ENCODE data around the gene ALDH1B1.

Gene ALDH1B1

DNA sequence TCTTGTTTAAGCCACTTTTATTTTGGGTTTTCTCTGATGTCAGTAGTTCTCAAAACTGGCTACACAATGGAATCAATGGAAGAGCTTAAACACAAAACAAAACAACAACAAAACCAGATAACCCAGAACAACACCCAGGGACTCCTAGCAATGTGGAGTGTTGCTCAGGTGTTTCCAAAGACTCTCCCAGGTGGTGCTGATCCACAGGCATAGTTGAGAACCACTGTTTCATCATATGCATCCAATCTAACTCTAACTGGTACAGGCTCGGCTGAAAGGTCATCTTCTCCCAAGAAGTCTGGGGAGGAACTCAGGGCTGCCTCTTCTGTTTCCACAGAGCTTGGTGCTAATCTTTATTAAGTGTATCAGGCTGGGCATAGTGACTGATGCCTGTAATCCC, 5.4 kb upstream of the ALDH1B1 start:
- no peak overlapping the region for H3K4me3 ChIP-seq (replicated peaks; ENCODE audit: low read depth, low read length)
- DNase-seq (ENCODE audit: extremely low read depth, low read depth): no peak
- TF ChIP-seq, protein P1, sequence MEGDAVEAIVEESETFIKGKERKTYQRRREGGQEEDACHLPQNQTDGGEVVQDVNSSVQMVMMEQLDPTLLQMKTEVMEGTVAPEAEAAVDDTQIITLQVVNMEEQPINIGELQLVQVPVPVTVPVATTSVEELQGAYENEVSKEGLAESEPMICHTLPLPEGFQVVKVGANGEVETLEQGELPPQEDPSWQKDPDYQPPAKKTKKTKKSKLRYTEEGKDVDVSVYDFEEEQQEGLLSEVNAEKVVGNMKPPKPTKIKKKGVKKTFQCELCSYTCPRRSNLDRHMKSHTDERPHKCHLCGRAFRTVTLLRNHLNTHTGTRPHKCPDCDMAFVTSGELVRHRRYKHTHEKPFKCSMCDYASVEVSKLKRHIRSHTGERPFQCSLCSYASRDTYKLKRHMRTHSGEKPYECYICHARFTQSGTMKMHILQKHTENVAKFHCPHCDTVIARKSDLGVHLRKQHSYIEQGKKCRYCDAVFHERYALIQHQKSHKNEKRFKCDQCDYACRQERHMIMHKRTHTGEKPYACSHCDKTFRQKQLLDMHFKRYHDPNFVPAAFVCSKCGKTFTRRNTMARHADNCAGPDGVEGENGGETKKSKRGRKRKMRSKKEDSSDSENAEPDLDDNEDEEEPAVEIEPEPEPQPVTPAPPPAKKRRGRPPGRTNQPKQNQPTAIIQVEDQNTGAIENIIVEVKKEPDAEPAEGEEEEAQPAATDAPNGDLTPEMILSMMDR (IDR thresholded peaks at IDR 0.05; ENCODE audit: low read depth, low read length, missing control alignments): no peak

DNA sequence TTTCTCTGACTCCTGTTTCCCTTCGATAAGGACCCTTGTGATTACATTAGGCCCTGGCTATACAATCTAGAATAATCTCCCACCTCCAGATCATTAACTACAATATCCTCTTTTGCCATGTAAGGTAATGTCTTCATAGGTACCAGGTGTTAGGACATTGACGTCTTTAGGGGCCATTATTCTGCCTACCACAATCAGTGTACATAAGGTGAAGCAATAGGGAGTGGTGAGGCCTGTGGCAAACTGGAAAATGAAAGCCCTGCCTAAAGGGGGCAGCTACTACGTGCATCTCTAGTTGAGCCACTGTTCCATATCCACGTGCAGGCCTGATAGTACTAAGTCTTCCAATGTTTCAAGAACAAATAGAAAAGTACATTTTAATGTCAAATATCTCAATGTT, 4.8 kb upstream of the ALDH1B1 start:
- TF ChIP-seq, protein P1 (IDR thresholded peaks at IDR 0.05; ENCODE audit: low read depth, low read length, missing control alignments): no peak
- no peak overlapping the region for H3K4me3 ChIP-seq (replicated peaks; ENCODE audit: low read depth, low read length)
- DNase-seq (ENCODE audit: extremely low read depth, low read depth): no peak

DNA sequence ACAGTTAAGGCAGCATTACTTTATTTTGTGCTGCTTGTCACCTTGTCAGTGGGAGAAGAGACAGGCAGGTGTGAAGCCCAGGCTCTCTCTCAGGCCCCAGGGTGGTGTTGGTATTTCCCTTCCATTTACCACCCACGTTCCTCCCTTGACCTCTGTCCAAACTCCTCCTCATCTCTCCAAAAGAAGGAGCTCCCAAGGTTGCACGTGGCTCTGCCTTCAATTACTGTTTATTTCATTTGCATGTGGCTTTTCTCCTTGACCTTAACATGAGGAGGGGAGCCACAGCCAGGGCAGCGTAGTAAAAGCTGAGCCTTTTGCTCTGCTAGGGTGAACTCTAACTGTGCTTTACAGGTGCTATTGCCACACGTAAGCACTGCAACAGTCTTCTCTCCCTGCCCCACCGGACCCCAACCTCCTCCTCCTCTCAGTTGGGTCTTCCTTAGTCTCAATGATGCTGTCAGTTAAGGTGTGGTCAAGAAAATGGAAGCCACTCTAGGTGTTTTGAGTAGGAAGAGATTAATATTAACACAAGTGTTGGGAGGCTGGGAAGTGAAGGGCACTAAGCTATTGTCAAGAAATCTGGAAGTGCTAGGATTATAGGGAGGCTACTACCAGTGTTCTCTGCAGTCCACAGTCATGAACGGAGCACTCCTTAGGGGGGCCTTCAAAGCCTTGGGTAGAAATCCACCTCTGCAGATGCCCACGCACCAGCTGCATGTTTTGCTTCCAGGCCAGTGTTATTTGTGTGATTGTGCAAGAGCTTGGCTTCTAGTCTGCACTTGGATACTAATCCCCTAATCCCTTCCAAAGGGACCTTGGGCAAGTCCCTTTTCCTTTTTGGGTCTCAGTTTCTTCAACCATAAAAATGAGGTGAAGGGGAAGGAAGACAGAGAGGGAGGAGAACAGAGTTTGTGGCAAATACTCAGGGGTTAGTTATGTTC, 3.9 kb upstream of the ALDH1B1 start:
- DNase-seq (ENCODE audit: extremely low read depth, low read depth): no peak
- no peak overlapping the region for H3K4me3 ChIP-seq (replicated peaks; ENCODE audit: low read depth, low read length)
- TF ChIP-seq, protein P1 (IDR thresholded peaks at IDR 0.05; ENCODE audit: low read depth, low read length, missing control alignments): no peak

DNA sequence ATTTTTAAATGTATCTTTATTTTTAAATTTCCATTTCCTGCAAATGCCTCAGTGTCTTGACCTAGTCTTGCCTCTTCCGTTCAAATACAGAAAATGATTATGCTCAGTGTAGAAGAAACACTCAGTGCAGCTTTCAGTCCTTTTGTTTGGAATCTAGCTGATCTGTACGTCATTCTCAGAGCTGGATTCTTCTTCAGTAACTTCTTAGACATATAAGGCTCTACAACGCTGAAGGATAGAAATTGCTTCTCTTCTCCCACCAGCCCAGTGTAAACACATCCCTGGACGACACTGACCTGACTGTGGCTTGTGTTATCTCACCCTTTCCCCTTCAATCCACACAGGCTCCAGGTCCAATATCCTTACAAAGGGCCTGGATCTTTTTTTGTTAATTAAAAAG, 3.2 kb upstream of the ALDH1B1 start:
- no peak for DNase-seq (ENCODE audit: extremely low read depth, low read depth)
- TF ChIP-seq, protein P1 (IDR thresholded peaks at IDR 0.05; ENCODE audit: low read depth, low read length, missing control alignments): no peak
- H3K4me3 ChIP-seq (replicated peaks; ENCODE audit: low read depth, low read length): no peak overlapping the region

DNA sequence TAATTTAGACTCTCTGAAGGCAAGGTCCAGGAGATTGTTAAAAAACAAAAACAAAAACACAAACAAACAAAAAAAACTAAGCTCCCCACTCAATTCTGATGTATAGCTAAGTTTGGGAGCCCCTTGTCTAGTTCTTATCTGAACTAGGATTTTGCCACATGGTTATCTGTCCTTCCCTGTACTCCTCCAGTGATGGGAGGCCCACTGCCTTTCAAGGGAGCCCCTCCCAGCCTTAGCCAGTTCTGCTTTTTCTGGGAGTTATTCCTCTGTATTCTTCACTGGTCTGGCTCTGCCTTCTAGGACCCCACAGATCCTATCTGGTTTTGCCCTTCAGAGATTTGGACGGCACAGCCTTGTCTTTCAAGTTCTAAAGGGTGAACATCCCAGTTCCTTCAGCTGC, 2.1 kb upstream of the ALDH1B1 start:
- no peak overlapping the region for H3K4me3 ChIP-seq (replicated peaks; ENCODE audit: low read depth, low read length)
- DNase-seq (ENCODE audit: extremely low read depth, low read depth): no peak
- TF ChIP-seq, protein P1 (IDR thresholded peaks at IDR 0.05; ENCODE audit: low read depth, low read length, missing control alignments): no peak

DNA sequence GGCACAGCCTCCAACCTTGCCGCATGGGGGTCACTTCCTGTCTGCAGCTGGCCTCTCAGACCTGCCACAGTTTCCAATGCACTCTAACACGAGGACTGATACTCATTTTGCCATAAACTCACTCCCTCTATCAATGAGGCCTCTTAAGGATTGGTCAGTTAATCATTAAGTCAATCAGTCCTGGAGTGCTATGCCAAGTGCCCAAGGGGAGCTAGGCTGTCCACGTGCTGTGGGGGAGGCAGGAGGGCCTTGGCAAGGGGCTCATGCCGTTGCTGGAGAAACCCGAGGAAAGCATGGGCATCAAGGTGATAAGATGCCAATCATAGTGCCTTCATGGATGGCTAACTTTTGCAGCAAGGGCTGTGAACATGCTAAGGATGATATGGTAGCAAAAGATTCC, 1.7 kb upstream of the ALDH1B1 start:
- TF ChIP-seq, protein P1 (IDR thresholded peaks at IDR 0.05; ENCODE audit: low read depth, low read length, missing control alignments): no peak
- DNase-seq (ENCODE audit: extremely low read depth, low read depth): no peak
- H3K4me3 ChIP-seq (replicated peaks; ENCODE audit: low read depth, low read length): no peak overlapping the region

All from HFF-Myc (cell line).